IMR-90 (cell line): ENCODE measurements around the gene IHH. TPM values are rescaled to one million over a fixed set of nuclear protein-coding genes. Genes with fewer than 3 reads are reported as not detected.

ENCODE experiments used
- ATAC-seq: fragments of 200-7000 bp; cut with Tn5 transposase; 2 replicates; pipeline ENCODE4 v1.9.1; 2020; ENCODE audit warnings: low read depth, mild to moderate bottlenecking, moderate library complexity
- BruUV-seq: library from RNA; stranded (reverse); fragments of 400-500 nt; replicated peaks from 2 replicates; lab custom pipeline; 2021; lab: Mats Ljungman, UMichigan
- CTCF ChIA-PET: fragments of 300-600 bp; formaldehyde crosslinking; extraction: SDS; loops from one replicate; lab custom pipeline; 2021; ENCODE audit warnings: antibody characterized with exemption; lab: Yijun Ruan, JAX
- POLR2A ChIA-PET: fragments of 300-600 bp; sonication (Branson Sonifier 250); formaldehyde crosslinking; loops from one replicate; lab custom pipeline; 2022; ENCODE audit warnings: antibody characterized with exemption; ENCODE audit not compliant: unreplicated experiment; lab: Charles Lee
- DNase-seq: peaks from one replicate; pipeline ENCODE4 v3.0.0; 2013
- H2AFZ ChIP-seq: replicated peaks from 2 replicates; pipeline ENCODE3; 2013; ENCODE audit warnings: low read length, mild to moderate bottlenecking; ENCODE audit not compliant: poor library complexity
- H2AK5ac ChIP-seq: 2 replicates; pipeline ENCODE4 v1.6.1; 2013; ENCODE audit warnings: low read depth, low read length, inconsistent platforms
- H2AK9ac ChIP-seq: replicated peaks from 2 replicates; pipeline ENCODE3; 2013; ENCODE audit warnings: mild to moderate bottlenecking, low read depth, low read length, moderate library complexity; ENCODE audit not compliant: poor library complexity
- H2BK120ac ChIP-seq: 2 replicates; pipeline ENCODE4 v1.6.1; 2013; ENCODE audit warnings: low read depth, low read length, inconsistent platforms
- H2BK15ac ChIP-seq: 3 replicates; pipeline ENCODE4 v1.6.1; 2013; ENCODE audit warnings: low read depth, low read length, inconsistent platforms
- H2BK20ac ChIP-seq: 2 replicates; pipeline ENCODE4 v1.6.1; 2013; ENCODE audit warnings: low read depth, mild to moderate bottlenecking, inconsistent platforms, low read length, moderate library complexity
- H2BK5ac ChIP-seq: 2 replicates; pipeline ENCODE4 v1.6.1; 2013; ENCODE audit warnings: mild to moderate bottlenecking, low read depth, low read length, inconsistent platforms; ENCODE audit not compliant: poor library complexity, severe bottlenecking
- H3K14ac ChIP-seq: replicated peaks from 2 replicates; pipeline ENCODE4 v1.6.1; 2013; ENCODE audit warnings: low read depth, low read length, inconsistent platforms
- H3K18ac ChIP-seq: 2 replicates; pipeline ENCODE4 v1.6.1; 2013; ENCODE audit warnings: low read depth, low read length, control low read depth
- H3K23ac ChIP-seq: 2 replicates; pipeline ENCODE4 v1.6.1; 2013; ENCODE audit warnings: low read depth, low read length, inconsistent platforms
- H3K27ac ChIP-seq: 2 replicates; pipeline ENCODE4 v1.5.1; 2013; ENCODE audit warnings: mild to moderate bottlenecking, control low read depth, low read length; ENCODE audit not compliant: insufficient read depth
- H3K27me3 ChIP-seq: 2 replicates; pipeline ENCODE4 v1.6.1; 2013; ENCODE audit warnings: low read length; ENCODE audit not compliant: control insufficient read depth, insufficient read depth
- H3K36me3 ChIP-seq: 2 replicates; pipeline ENCODE4 v1.6.1; 2013; ENCODE audit warnings: low read length, mixed read lengths; ENCODE audit not compliant: control insufficient read depth, insufficient read depth
- H3K4ac ChIP-seq: 2 replicates; pipeline ENCODE4 v1.6.1; 2013; ENCODE audit warnings: low read depth, low read length, inconsistent platforms
- H3K4me1 ChIP-seq: 2 replicates; pipeline ENCODE4 v1.6.1; 2013; ENCODE audit warnings: low read length, mixed read lengths; ENCODE audit not compliant: control insufficient read depth, insufficient read depth
- H3K4me2 ChIP-seq: 2 replicates; pipeline ENCODE4 v1.6.1; 2013; ENCODE audit warnings: low read depth, mild to moderate bottlenecking, control low read depth, low read length, moderate library complexity
- H3K4me3 ChIP-seq: 2 replicates; pipeline ENCODE4 v1.5.1; 2013; ENCODE audit warnings: low read depth, mild to moderate bottlenecking, control low read depth, low read length, moderate library complexity; ENCODE audit not compliant: insufficient read depth
- H3K56ac ChIP-seq: 2 replicates; pipeline ENCODE4 v1.6.1; 2013; ENCODE audit warnings: low read length, inconsistent platforms; ENCODE audit not compliant: insufficient read depth; ENCODE audit errors: extremely low read depth
- H3K79me1 ChIP-seq, 2 experiments: 2 replicates each; pipeline ENCODE4 v1.6.1; 2013; ENCODE audit warnings: low read length in 2 of 2, inconsistent platforms in 1 of 2, low read depth in 1 of 2
- H3K9ac ChIP-seq: 2 replicates; pipeline ENCODE4 v1.6.1; 2013; ENCODE audit warnings: low read depth, low read length, control low read depth
- H3K9me1 ChIP-seq: 2 replicates; pipeline ENCODE4 v1.6.1; 2013; ENCODE audit warnings: low read length, inconsistent platforms; ENCODE audit not compliant: insufficient read depth
- H3K9me3 ChIP-seq: 2 replicates; pipeline ENCODE4 v1.6.1; 2013; ENCODE audit warnings: low read length; ENCODE audit not compliant: control insufficient read depth, insufficient read depth
- H4K20me1 ChIP-seq: 2 replicates; pipeline ENCODE4 v1.6.1; 2013; ENCODE audit warnings: low read length, inconsistent platforms; ENCODE audit not compliant: insufficient read depth
- H4K5ac ChIP-seq: 2 replicates; pipeline ENCODE4 v1.6.1; 2013; ENCODE audit warnings: mild to moderate bottlenecking, low read depth, low read length, control low read depth
- H4K8ac ChIP-seq, 2 experiments: 2 replicates each; pipeline ENCODE4 v1.6.1; 2013; ENCODE audit warnings: low read depth in 2 of 2, low read length in 2 of 2, control low read depth in 1 of 2, inconsistent platforms in 1 of 2
- H4K91ac ChIP-seq: 2 replicates; pipeline ENCODE4 v1.6.1; 2013; ENCODE audit warnings: low read depth, low read length, inconsistent platforms; ENCODE audit not compliant: insufficient read depth
- RAD21 ChIP-seq: IDR thresholded peaks from 2 replicates; pipeline ENCODE4 v1.6.1; 2012; ENCODE audit warnings: low read length, improper control_type of control experiment
- RCOR1 ChIP-seq: IDR thresholded peaks from 2 replicates; pipeline ENCODE4 v1.6.1; 2012; ENCODE audit warnings: mild to moderate bottlenecking, low read length, improper control_type of control experiment; ENCODE audit not compliant: insufficient replicate concordance
- SMC3 ChIP-seq: fragments of 150-350 bp; IDR thresholded peaks from 2 replicates; pipeline ENCODE4 v1.6.1; 2016; ENCODE audit warnings: low read depth, mild to moderate bottlenecking, antibody characterized with exemption, low read length, moderate library complexity
- WGBS, 2 experiments: methylation state at CpG; one replicate each; pipeline versions ENCODE4 v1.1.5 to v1.1.7; 2013; ENCODE audit warnings: missing lambda C conversion rate in 2 of 2; ENCODE audit not compliant: insufficient read length in 1 of 2; ENCODE audit errors: extremely low coverage in 2 of 2; 5-methylcytosine and 5-hydroxymethylcytosine counted together
- dilution Hi-C: fragments of 300-500 bp; cut with HindIII; formaldehyde crosslinking; loops from one replicate; pipeline ENCODE4 v1.14.3; 2018; ENCODE audit warnings: low sequenced_read_pairs; ENCODE audit not compliant: unreplicated experiment
- in situ Hi-C: fragments of 300-500 bp; cut with MboI; formaldehyde crosslinking; loops from 3 replicates; pipeline ENCODE4 v1.14.3; 2019; ENCODE audit warnings: low sequenced_read_pairs, inconsistent platforms, mixed read lengths
- intact Hi-C: fragments of 100-400 bp; cut with micrococcal nuclease; formaldehyde crosslinking; loops from 2 replicates; pipeline ENCODE4 v1.10.0; 2022
- polyA plus RNA-seq, 3 experiments: library from polyadenylated mRNA; depleted of rRNA; stranded (reverse); fragments of >200 nt; gene quantifications; 2 replicates each; pipeline ENCODE4 v1.2.3, GENCODE V29; 2012; ENCODE audit warnings: low replicate concordance in 1 of 3
- total RNA-seq: library from RNA; depleted of rRNA; stranded (reverse); fragments of >200 nt; gene quantifications from 2 replicates; pipeline ENCODE4 v1.2.3, GENCODE V29; 2012

The IHH gene
- total and polyA plus RNA-seq, 2 of the 4 experiments (the other 2 are of a cell fraction): not detected

GRCh38 chr2:219042750-219043149 lies 18.0 kb downstream of the IHH start:
- Histone ChIP-seq H3K27ac (no peak overlapping the region), H3K36me3 (no peaks in the 10 kb centered on the region), H3K9ac (no peak overlapping the region), H4K20me1 (no peaks in the 10 kb centered on the region), H3K18ac (no peak overlapping the region), H3K23ac (no peak overlapping the region), H4K5ac (no peak overlapping the region), H3K4me3 (no peak overlapping the region), H3K4ac (no peak overlapping the region), H2AK9ac (no peak overlapping the region), H2AK5ac (no peak overlapping the region), H3K4me2 (no peak overlapping the region), H2BK5ac (no peak overlapping the region), H4K91ac (no peak overlapping the region), H3K4me1 (no peaks in the 10 kb centered on the region), H2AFZ (no peak overlapping the region), H2BK120ac (no peak overlapping the region), H4K8ac (no peak overlapping the region), H3K9me1 (no peaks in the 10 kb centered on the region), H3K27me3 (peaks cover 36% of the 10 kb centered on the region), H2BK15ac (no peak overlapping the region), H2BK20ac (no peak overlapping the region), H3K14ac (no peak overlapping the region), H3K56ac (no peak overlapping the region), H3K79me1 (no peaks in the 10 kb centered on the region), H3K9me3 (no peaks in the 10 kb centered on the region)
- 80% methylated on average over 1 of the region's 2 CpGs; no CpG with 5 or more reads in 1 of the 2 experiments for WGBS, 2 experiments
- intact Hi-C loops (no loop called here), in situ Hi-C loops (no loop called here), dilution Hi-C loops (no loop called here)
- BruUV-seq: no TSS peak
- TF ChIP-seq SMC3: no peak
- no peak for TF ChIP-seq RAD21
- no peak for TF ChIP-seq RCOR1
- ATAC-seq: no peak
- ChIA-PET CTCF (interaction anchor here (1.1 kb wide), 1 partner anchor 16 kb away, joined by 3 read pairs; no protein-coding TSS in a partner anchor), POLR2A (interaction anchor here (0.6 kb wide), 1 partner anchor 360 kb away, joined by 3 read pairs; no protein-coding TSS in a partner anchor)
- DNase-seq: no peak
